ENCODE measurements around the gene SAA2.

DNA sequence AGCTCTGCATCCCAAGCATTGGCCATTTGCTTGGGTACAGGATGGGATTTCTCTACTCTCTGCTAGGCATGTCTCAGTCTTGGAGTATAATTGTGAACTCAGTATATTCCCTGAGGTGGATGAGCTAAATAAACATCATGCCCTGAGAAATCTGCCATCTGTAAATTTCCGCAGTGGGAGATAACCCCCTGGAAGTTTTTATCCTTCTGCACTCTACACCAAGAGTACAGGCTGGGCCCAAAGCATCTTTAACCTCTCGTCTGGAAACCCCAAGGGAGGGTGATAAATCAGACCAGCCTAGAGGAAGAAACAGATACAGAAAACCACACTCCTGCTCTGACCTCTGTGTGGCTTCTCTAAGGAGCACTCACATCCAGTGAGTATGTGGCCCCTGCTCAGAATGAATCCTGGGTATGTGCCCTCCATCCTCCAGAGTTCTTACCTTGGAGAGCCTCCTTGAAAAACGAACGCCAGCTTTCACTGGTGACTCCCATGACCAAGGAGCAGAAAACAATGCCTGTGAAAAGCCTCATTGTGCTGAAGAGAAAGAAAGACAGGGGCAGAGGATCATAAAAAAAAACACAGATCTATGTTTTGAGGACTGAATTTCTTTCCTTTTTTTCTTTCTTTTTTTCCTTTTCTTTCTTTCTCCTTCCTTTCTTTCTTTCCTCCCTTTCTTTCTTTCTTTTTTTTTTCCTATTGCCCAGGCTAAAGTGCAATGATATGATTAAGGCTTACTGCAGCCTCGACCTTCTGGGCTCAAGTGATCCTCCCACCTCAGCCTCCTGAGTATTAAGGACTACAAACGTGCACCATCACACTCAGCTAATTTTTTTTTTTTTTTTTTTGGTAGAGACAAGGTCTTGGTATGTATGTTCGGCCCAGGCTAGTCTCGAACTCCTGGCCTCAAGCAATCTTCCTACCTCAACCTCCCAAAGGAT, 12.8 kb downstream of the SAA2 start:
- TF ChIP-seq TAF1 (IDR thresholded peaks at IDR 0.05; ENCODE audit: low read depth) = no peak
- TF ChIP-seq NFIC (IDR thresholded peaks at IDR 0.05) = no peak
- TF ChIP-seq, protein P1, sequence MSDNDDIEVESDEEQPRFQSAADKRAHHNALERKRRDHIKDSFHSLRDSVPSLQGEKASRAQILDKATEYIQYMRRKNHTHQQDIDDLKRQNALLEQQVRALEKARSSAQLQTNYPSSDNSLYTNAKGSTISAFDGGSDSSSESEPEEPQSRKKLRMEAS (IDR thresholded peaks at IDR 0.05) = no peak
- TF ChIP-seq YY1 (IDR thresholded peaks at IDR 0.05; ENCODE audit: low read depth) = no peak
- no peak for TF ChIP-seq EP300 (IDR thresholded peaks at IDR 0.05; ENCODE audit: borderline replicate concordance)
